Stimulated activated CD4-positive, alpha-beta T cell treated with anti-CD3 and anti-CD28 coated beads, Interleukin-2, amount 100 ng/mL, for 48 hours (primary cell): ENCODE data around the gene FMN1.
"Not testable (repeated sequence)": the region's sequence is repeated elsewhere in the genome, so short reads cannot be mapped to it uniquely, and the experiment has no call there.

Experiments used
- DNase-seq, 2 donors: peaks; one replicate each; pipeline ENCODE4 v3.0.0-alpha.2; 2020

FMN1 gene

GRCh38 chr15:32953533-32953910, 241.0 kb downstream of the FMN1 start:
- DNase-seq: no peak

DNA sequence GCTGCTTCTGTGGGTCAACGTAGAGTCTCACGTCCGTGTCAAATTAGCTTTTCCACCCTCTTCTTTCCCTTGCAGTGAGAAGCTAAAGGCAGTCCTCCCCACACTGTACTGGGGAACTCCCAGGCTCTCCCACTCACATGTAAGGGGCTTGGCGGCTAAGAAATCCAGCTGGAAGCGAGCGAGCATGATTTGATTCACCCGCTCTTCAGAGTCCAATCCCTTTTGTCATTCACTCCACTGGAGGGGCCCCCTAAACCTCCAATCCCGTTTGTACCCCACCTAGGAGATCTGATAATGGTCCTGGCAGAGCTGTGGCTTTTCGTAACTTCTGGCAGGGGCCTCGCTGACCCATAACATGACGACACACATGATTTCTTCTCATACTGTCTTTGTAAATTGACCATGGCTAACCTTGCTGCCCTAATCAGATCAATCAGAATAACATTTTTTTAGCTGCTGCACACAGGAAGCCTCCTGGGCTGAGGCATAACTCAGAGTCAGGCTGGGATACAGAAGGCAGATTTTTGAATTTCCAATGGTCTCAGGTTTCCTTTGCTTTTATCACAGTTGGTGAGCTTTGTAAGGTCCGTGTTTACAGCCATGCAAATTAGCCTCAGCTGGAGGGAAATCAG, 241.5 kb downstream of the FMN1 start:
- DNase-seq: no peak

DNA sequence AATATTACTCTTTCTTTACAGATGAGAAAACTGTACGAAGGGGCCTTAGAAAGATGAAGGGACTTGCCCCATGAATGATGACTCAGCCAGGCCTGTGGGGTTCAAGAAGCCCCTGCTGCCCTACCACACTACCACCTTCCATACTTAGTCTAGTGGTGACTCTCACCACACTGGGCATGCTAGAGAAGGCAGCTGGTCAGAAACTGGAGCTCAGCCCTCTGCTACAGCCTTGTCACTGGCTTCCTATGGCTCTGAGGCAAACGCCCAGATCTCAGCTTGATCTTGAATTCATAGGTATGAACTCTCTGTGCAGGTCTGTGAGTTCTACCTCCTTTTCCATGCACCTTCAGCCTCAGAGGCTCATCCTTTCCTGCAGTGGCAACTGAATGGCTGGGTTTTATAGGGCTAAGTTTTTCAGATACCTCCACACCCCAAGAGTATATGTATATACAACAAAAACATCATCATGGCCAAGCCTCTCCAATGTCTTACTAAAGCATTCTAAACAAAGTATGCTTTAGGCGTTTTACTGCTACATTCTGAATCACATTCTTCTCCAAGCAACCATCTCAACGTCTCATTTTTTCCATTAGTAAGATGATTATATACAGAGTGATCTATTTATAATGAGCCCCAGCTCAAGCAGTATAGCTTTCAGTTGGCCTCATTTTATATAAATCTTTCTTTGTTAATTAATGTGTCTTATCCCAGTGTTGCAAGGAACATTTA, 242.6 kb downstream of the FMN1 start:
- DNase-seq: no peak

- not testable (repeated sequence) for DNase-seq
These were observed 244.5 kb downstream of the FMN1 start for GRCh38 chr15:32950051-32950450.

- no peak for DNase-seq
These were observed 248.3 kb downstream of the FMN1 start for GRCh38 chr15:32946210-32946609.

DNA sequence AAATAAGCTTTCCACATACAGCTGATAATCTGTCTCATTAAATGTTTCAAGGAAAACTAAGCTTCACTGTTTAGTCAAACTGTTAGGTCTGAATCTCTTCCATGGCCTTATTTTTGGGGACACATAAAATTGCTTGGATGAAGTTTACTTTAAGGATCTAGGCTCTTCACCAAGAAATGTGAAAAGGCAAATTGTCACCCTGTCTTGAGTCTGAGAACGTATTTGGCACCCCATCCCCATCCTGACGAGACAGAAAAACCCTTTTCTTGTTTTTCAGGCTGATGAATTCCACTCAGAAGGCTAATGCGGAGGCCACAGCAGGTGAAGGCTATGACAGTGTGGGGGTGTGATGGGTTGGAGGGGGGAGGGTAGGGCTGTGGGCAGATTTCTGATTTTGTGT, 250.1 kb downstream of the FMN1 start:
- no peak for DNase-seq

DNA sequence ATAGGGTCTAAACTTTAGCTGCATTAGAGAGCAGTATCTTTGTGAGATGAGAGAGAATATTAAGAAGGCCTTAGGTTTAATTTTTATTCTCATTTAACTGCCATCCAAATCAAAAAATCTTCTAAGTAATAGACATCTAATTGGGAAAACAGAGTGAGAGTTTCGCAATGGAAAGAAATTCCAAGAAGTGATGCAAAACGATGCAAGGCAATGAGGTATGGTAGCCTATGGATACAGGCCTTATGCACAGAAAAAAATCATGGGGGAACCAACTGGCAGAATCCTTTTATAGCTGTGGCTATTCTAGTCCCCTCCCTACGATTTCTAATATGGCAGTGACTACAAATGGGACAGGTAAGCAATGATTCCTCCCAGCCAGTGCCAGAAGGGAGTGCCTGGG, 250.8 kb downstream of the FMN1 start:
- no peak for DNase-seq

DNA sequence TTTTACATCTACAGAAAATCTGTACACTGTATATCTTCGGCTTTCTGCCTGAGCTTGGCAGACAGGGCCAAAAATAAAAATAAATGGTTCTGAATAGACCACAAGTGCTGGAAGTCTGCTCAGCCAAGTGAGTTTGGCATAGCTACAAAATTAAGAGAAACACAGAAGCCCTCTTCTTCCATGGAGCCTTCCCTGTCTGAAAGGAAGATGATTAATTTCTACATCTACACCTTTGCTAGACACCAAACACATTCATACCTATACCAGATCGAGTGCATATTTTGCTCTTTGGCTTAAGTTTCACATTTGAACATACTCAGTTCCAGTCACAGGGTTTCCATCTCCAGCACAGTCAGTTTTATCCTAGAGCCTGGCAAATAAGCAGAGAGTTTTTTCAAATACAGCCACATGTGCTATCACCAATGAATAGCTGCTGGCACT, 252.1 kb downstream of the FMN1 start:
- no peak for DNase-seq

DNA sequence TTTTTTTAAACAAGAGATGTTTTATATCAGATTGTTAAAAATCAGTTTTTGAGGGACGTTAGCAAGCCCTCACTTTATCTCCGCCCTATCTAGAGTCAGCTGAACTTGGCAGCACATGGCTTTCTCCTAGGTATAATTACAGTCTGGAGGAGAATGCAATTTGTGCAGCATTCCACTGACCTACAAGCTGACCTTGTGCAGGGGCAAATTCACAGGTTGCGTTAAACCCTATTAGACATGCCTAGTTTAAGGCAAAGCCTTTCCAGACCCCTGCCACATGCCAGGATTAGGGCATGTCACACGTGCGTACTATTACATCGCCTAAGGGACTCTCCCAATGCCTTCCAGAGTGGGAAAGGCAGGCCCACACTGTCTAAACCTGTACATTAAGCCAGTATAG, 252.7 kb downstream of the FMN1 start:
- DNase-seq: no peak

DNA sequence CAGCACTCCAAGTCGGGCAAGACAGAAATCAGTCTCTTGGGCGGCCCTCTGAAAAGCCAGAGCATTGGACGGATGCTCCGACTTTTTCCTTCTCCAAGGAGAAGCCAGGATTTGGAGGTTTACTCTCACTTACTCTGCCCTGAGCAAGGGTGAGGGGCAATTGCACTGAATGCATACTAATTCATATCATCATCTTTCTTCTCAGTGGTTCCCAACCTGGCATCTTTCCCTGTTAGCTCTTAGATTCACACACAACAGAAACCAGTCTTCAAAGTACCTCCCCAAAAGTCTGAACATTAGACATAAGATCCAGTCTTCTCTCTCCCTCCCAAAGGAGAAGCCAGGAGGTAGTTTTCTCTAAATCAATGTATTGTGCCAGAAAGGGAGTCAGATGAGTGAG, 257.5 kb downstream of the FMN1 start:
- DNase-seq: no peak

- DNase-seq: no peak
These were observed 258.1 kb downstream of the FMN1 start for GRCh38 chr15:32936283-32936918.

DNA sequence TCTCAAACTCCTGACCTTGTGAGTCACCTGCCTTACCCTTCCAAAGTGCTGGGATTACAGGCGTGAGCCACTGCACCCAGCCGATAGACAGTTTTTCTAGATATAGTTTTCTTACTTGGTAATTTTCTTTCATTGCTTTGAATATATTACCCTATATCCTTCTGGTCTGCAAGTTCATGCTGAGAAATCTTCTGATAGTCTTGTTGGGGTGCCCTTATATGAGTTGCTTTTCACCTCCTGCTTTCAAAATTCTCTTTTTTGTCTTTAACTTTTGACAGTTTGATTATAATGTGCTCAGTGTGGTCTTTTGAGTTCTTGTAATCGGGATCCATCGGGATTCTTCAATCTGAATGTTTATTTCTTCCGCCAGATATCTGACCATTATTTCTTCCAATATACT, 259.4 kb downstream of the FMN1 start:
- DNase-seq: no peak

DNA sequence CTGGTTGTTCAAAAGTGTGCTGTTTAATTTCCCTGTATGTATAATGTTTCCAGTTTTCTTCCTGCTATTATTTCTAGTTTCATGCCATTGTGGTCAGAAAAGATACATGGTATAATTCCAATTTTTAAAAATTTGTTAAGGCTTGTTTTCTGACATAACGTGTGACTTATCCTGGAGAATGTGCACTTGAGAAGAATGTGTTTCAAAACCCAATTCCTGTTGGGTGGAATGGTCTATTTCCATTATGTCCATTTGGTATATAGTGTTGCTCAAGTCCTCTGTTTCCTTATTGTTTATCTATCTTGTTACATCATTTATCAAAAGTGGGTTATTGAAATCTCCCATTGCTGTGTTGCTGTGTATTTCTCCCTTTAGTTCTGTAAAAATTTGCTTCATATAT, 261.3 kb downstream of the FMN1 start:
- DNase-seq: no peak

DNA sequence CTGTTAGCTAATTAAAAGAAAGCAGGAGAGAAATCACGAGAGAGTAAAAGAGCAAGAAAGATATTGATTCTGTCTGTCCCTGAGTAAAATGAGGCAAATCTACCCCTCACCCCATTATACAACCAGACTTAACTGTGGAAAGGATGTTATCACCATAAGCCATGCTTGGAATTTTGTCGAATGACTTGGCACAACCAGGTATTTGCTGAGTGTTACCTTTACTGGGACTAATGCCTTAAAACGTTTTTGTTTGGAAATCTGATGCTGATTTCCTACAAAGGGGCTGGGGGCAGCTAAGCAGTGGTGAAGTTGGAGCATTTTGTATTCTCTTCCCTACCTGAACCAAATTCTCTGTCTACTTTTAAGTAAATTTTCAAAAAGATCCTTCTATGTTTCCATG, 265.6 kb downstream of the FMN1 start:
- no peak for DNase-seq

- no peak for DNase-seq
These were observed 267.4 kb downstream of the FMN1 start for GRCh38 chr15:32927124-32927523.

DNA sequence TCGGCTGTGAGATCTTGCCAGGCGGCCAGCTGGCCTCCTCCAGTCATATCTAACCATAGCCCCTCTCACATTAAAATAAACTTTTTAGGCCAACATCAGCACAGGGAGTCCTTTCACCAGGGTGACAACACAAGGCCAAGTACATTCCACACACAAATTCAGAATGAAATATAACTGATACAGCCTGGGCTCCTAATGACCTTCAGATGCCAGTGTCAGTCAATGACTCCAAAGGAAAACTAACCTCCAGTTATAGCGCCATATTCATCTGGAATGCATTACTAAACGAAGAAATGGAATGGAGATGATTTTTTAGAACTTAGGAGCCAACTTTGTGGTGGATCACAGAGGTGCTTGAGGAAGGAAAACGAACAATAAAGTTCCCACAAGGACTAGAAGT, 271.3 kb downstream of the FMN1 start:
- DNase-seq: no peak

DNA sequence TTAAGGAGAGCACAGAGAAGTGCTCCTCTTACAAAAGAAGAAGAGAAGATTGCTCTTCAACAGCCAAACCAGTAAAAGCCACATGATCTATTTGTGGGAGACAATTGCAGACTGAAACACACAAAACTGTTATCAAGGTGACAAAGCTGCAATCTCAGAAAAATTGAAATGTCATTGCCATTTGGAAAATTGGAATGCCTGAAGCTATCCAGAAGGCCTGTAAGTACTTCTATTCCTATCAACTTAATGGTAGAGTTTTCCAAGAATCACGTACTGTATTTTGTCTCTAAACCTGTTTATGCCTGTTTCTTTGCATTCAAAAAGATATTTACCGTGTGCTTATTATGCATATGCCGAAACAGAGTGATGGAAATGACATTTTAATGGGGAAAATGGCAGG, 272.0 kb downstream of the FMN1 start:
- no peak for DNase-seq

- DNase-seq: no peak
These were observed 274.6 kb downstream of the FMN1 start for GRCh38 chr15:32919749-32920414.

- DNase-seq: no peak
These were observed 276.0 kb downstream of the FMN1 start for GRCh38 chr15:32918547-32918946.

DNA sequence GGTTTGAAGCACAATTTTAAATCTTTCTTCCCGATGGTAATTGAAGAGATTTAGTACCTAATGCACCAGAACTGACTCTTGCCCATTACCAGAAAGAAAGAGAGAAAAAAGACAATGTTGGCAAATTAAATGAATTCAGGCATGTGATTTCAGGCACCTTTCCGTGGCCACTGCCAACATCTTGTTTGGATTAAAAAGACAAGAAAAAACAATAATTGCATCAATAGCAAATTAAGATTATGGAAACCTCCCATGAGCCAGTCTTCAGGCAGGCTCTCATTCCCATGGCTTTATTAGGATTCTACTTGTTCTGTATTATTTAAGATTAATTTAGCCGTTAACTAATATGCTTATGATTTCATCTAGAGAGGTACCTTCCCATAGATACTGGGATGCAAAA, 283.7 kb downstream of the FMN1 start:
- DNase-seq: no peak

GRCh38 chr15:32909431-32909830, 285.1 kb downstream of the FMN1 start:
- no peak for DNase-seq

DNA sequence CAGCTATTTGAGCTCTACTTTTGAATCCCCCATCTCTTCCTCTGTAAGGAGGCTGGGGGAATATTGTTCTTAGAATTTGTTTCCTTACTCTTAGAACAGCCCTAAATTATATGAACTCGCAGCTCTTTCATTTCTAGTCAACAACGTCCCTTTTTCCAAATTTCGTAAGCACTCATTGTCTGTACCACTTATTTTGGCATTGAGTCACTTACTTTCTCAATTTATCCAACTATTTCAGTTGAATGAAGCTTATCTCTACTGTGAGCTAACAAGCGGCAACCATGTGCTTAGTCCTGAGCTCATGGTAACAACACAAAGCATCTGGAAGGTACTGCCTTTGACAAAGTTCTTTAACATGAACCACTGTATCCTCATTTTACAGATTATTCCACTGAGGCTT, 285.6 kb downstream of the FMN1 start:
- no peak for DNase-seq

- DNase-seq: no peak
These were observed 286.2 kb downstream of the FMN1 start for GRCh38 chr15:32908135-32908801.
